ENCODE measurements around the gene RECK.
"Not testable (repeated sequence)": the region's sequence is repeated elsewhere in the genome, so short reads cannot be mapped to it uniquely, and the experiment has no call there.

Gene RECK

GRCh38 chr9:36064448-36065037, 27.8 kb downstream of the RECK start:
- DNase-seq = peak; percentile 42

- no peak for DNase-seq
These were observed 37.3 kb downstream of the RECK start for GRCh38 chr9:36074055-36074454.

- peak; percentile 57 for DNase-seq
These were observed 38.3 kb downstream of the RECK start for GRCh38 chr9:36074870-36075532.

- no peak for DNase-seq
These were observed 41.3 kb downstream of the RECK start for GRCh38 chr9:36078051-36078450.

DNA sequence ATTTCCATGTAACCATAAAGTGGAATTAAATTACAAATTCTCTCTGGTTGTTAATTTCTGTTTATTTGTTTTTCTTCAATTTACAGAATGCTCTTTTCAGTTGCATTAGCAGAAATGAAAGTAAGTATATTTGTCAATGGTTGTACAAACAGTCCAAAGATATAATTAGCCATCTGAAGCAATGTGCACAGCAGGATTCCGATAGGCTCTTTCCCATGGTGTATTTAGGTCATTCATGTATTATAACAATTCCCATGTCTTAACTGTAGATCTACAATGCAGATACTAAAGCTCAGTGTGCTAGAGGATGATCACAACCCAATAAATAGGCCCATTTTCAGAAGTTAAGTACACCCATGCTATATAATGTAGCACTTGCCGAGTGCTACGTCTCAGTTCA, 43.8 kb downstream of the RECK start:
- no peak for DNase-seq

- no peak for DNase-seq
These were observed 46.2 kb downstream of the RECK start for GRCh38 chr9:36082931-36083330.

- DNase-seq = no peak
These were observed 49.7 kb downstream of the RECK start for GRCh38 chr9:36086442-36086841.

GRCh38 chr9:36087054-36087453, 50.3 kb downstream of the RECK start:
- not testable (repeated sequence) for DNase-seq

GRCh38 chr9:36088020-36088419, 51.3 kb downstream of the RECK start:
- DNase-seq = no peak

DNA sequence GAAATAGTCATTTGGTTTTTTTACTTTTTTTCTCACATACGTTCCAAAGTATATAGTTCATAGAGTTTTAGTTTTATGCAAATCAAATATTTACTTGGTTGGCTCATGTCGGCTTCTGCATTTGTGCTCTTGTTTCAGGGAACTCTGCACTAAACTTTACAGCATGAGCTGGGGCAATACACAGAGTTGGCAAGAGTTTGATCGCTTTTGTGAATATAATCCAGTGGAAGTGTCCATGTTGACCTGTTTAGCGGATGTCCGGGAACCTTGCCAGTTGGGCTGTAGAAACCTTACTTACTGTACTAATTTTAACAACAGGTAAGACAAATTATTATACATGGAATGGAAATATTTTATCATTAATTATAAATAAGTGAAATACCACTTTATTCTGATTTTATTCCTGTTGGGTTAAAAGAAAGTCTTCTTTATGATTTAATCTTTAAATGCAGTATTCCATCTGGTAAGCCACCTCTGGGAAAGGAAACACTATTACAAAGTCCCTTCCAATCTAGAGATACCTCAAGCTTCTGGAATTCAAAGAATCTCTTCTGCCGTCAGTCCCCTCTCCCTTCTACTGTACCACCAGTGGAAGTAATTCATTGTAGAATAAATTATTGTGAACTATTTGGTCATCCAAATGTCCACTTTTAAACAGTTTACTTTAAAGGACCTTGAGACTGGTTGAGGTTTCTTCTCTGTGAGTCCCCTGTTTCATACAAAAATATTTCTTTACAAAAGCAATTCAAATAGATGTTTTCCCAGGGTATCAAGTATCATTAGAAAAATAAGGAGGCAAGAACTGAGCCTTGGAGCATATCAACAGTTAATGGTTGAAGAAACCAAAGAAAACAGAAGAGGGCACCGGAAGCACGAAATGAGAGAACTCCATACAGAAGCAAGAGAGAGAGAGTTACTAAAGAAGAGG, 54.6 kb downstream of the RECK start:
- DNase-seq = peak; percentile 86

- DNase-seq = no peak
These were observed 55.3 kb downstream of the RECK start for GRCh38 chr9:36092014-36092413.

DNA sequence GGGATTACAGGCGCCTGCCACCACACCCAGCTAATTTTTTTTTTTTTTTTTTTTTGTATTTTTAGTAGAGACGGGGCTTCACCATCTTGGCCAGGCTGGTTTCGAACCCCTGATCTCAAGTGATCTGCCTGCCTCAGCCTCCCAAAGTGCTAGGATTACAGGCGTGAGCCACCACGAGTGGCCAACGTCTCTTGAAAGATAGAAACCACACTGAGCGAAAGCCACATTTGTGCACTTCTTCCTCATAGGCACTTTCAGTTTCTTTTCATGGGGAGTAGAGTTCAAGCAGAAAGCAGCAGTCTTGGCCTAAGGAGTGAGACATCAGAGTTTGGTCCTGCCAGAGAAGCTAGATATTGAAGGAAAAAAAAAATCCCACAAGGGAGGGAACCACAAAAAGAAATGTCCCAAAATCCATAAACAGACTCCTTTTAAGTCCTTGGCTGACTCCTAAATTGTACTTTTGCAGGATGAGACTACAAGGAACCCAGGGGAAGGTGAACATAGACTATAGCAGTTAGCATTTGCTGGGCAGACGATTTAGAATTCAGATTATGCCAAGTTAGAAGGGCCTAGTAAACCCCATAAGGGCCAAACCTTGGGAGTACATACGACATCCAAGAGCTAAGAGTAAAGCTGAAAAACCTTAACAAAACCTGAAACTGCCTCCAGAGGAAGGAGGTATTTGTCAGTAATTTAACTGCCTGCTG, 55.9 kb downstream of the RECK start:
- no peak for DNase-seq

GRCh38 chr9:36093384-36093783, 56.7 kb downstream of the RECK start:
- no peak for DNase-seq

DNA sequence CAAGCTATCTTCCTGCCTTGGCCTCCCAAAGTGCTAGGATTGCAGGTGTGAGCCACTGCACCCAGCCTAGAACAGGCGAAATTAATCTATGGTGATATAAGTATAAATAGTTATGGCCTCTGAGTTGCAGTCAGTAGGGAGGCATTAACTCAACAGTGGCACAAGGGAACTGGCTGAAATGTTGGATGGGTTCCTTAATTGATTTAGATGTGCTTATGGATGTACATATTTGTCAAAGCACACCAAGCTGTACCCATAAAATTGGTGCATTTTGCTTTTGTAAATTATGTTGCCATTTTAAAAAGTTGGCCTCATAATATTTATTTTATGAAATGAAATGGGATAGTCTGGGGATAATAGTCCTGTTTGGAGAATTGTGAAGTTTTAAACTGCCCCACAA, 63.0 kb downstream of the RECK start:
- DNase-seq = no peak

- peak; percentile 72 for DNase-seq
These were observed 63.8 kb downstream of the RECK start for GRCh38 chr9:36100532-36100931.

DNA sequence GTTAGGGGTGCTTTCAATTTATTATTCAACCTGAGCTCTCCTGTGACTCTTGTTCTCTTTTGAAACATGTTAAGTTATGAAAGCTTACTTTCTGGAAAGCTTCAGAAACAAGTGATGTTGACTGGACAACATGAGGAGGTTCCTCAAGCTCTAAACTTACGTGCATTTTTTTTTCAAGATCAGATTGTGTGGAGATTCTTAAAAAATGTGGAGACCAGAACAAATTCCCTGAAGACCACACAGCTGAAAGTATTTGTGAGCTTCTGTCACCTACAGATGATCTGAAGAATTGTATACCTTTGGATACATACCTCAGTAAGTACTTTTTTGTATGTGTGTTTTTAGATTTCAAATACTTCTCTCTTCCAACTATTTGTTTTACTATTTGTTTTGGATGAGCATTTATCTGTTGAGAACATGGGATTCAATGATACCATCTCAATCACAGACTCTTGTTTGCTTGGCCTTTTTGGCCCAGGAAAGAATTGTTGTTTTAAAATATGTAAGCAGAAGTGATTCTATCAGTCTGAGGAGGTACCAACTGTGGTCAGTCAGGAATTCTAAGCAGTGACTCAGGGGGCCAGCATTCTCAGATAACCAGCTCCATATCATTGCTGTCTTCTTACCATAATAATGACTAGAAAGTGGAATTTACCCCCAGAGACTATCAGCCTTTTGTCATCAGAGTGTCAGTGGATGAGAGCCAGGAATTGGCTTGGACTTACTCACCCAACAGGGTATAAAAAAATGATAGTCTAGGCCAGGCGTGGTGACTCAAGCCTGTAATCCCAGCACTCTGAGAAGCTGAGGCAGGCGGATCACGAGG, 65.4 kb downstream of the RECK start:
- peak; percentile 100 for DNase-seq

GRCh38 chr9:36102742-36103495, 66.2 kb downstream of the RECK start:
- peak; percentile 78 for DNase-seq

DNA sequence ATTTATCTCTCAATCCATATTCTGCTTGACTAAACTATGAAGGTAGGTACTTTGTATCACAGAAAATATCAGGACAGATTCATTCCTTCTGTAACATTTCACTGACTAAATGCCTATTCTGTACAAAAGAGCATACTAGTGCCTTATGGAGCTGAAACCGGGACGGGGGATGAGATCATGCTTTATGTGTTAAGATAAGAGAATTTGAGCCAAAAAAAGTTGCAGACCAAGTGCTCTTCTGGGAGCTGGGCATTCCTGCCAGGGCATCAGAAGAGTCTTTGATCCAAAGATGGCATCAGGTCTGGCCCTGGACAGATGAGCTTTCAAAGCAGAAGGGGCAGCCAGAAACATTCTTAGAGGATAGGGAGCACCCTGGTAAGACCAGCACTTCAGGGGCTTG, 72.4 kb downstream of the RECK start:
- no peak for DNase-seq

DNA sequence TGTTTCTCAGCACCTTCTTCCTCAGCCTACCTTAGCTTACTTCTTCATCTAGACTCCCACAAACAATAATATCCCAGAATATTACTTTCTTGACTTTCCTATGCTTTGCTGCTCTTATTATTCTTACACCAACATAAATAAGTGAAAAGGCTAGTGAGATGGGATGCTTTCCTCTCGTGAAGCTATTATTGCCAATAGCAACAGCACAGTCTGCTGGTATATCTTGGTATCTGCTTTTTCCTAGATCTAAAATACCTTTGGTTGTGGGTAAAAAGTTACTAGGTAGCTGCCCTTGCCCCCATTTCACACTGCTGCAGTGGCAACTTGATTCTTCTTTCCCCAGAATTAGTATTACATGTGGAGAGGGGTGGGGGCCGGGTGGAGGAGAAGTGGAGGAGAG, 73.7 kb downstream of the RECK start:
- no peak for DNase-seq

DNA sequence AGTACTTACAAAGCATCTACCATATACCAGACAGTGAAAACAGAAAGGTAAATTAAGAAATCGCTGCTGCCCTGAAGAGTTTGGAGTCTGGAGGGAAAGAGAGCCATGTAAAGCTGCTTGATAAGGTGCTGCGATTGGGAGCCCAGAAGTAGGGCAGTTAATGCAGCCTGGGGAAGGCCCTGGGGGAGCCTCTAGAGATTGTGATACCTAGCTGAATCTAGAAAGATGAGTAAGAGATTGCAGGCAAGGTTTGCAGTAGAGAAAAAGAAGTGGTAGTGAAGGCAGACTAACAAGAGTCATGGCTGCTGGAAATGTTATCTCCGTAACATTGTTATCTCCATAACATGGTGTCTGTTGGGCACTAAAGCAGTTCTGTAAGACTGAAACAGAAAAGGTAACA, 75.8 kb downstream of the RECK start:
- DNase-seq = no peak

GRCh38 chr9:36113999-36114398, 77.3 kb downstream of the RECK start:
- no peak for DNase-seq

GRCh38 chr9:36116593-36116992, 79.9 kb downstream of the RECK start:
- DNase-seq = no peak

All from EL (cell line).